ENCODE results near the gene SLC8A3.

GRCh38 chr14:70180718-70181117 is 8.0 kb downstream of the SLC8A3 start:
- no peak for TF ChIP-seq CTCF (IDR thresholded peaks at IDR 0.05)
- no peak for TF ChIP-seq POLR2A (IDR thresholded peaks at IDR 0.05)
- no peak for TF ChIP-seq POLR2AphosphoS5 (IDR thresholded peaks at IDR 0.05)
